ENCODE results near the gene HMCN2.

HMCN2 gene

DNA sequence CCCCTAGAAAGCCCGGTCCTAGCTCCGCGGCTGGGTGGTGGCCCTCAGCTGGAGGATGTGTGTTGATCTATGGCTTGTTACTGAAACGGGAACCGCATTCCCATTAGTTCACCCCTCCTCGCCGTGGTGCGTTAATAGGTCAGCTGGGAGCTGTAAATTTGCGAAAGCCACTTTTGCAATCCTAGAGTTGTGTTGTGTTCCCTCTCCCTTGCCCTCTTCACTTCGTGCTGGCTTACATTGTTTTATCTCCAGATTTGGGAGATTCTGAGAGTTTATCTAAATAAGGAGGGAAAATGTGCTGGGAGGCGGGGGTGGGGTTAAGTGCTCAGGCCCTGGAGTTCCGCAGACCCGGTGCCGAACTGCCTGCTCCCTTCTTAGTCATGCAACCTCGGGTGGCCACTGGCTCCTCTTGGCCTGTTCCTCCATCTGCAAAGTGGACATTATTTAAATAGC is 62.8 kb downstream of the HMCN2 start:
- peak overlapping the region; percentile 73 to 81 for H3K27ac ChIP-seq (ENCODE audit: low read depth in 2 of 2, low read length in 2 of 2)
- no peak overlapping the region for H3K9ac ChIP-seq (ENCODE audit: low read depth in 1 of 2, low read length in 2 of 2)
- peaks cover 3 to 22% of the 10 kb centered on the region in 2 donors for H3K27me3 ChIP-seq (ENCODE audit: control insufficient read depth in 2 of 2, insufficient read depth in 2 of 2, low read length in 2 of 2)
- H3K4me1 ChIP-seq (ENCODE audit: control insufficient read depth in 2 of 2, insufficient read depth in 2 of 2, low read length in 2 of 2), result peaks cover 10% of the 10 kb centered on the region in 2 donors
- H3K4me3 ChIP-seq (ENCODE audit: low read length in 2 of 2), result no peak overlapping the region
- H3K9me3 ChIP-seq (ENCODE audit: control insufficient read depth in 2 of 2, low read length in 2 of 2), result no peaks in the 10 kb centered on the region
- no peaks in the 10 kb centered on the region for H3K36me3 ChIP-seq (ENCODE audit: control insufficient read depth in 2 of 2, insufficient read depth in 2 of 2, low read length in 2 of 2)

GRCh38 chr9:130329061-130329460 is 63.5 kb downstream of the HMCN2 start:
- H3K27me3 ChIP-seq (ENCODE audit: control insufficient read depth in 2 of 2, insufficient read depth in 2 of 2, low read length in 2 of 2), result peaks cover 8 to 21% of the 10 kb centered on the region in 2 donors
- no peaks in the 10 kb centered on the region for H3K9me3 ChIP-seq (ENCODE audit: control insufficient read depth in 2 of 2, low read length in 2 of 2)

GRCh38 chr9:130330202-130330862 is 64.8 kb downstream of the HMCN2 start:
- peak overlapping the region in 1 of 2 donors; percentile 20 for H3K4me3 ChIP-seq (ENCODE audit: low read length in 2 of 2)
- peak overlapping the region; percentile 50 to 70 for H3K27ac ChIP-seq (ENCODE audit: low read depth in 2 of 2, low read length in 2 of 2)
- H3K27me3 ChIP-seq (ENCODE audit: control insufficient read depth in 2 of 2, insufficient read depth in 2 of 2, low read length in 2 of 2), result peaks cover 8 to 18% of the 10 kb centered on the region in 2 donors
- H3K36me3 ChIP-seq (ENCODE audit: control insufficient read depth in 2 of 2, insufficient read depth in 2 of 2, low read length in 2 of 2), result no peaks in the 10 kb centered on the region
- no peak overlapping the region for H3K9ac ChIP-seq (ENCODE audit: low read depth in 1 of 2, low read length in 2 of 2)
- peaks cover 10 to 14% of the 10 kb centered on the region in 2 donors for H3K4me1 ChIP-seq (ENCODE audit: control insufficient read depth in 2 of 2, insufficient read depth in 2 of 2, low read length in 2 of 2)
- no peaks in the 10 kb centered on the region for H3K9me3 ChIP-seq (ENCODE audit: control insufficient read depth in 2 of 2, low read length in 2 of 2)

More at GRCh38 chr9:130329061-130329460, 63.5 kb downstream of the HMCN2 start:
- Histone ChIP-seq H3K27ac (ENCODE audit: low read depth in 2 of 2, low read length in 2 of 2) (peak overlapping the region; percentile 21 to 70), H3K4me3 (ENCODE audit: low read length in 2 of 2) (no peak overlapping the region), H3K36me3 (ENCODE audit: control insufficient read depth in 2 of 2, insufficient read depth in 2 of 2, low read length in 2 of 2) (no peaks in the 10 kb centered on the region), H3K4me1 (ENCODE audit: control insufficient read depth in 2 of 2, insufficient read depth in 2 of 2, low read length in 2 of 2) (peaks cover 10 to 14% of the 10 kb centered on the region in 2 donors), H3K9ac (ENCODE audit: low read depth in 1 of 2, low read length in 2 of 2) (no peak overlapping the region)

DNA sequence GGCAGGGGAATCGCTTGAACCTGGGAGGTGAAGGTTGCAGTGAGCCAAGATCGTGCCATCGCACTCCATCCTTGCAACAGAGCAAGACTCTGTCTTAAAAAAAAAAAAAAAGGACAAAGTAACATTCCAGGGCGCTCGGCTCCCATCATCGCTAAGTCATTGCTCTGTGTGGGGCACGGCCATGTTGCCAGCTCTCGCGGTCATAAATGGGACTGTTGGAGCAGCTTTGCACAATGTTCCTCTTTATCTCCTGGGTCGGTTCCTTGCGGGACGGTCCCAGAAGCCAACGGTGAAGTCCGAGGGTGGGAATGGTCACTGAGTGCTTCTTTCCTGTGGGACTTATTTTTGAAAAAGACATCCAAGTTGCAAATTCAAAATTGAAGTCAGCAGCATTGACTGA is 65.5 kb downstream of the HMCN2 start:
- H3K4me1 ChIP-seq (ENCODE audit: control insufficient read depth in 2 of 2, insufficient read depth in 2 of 2, low read length in 2 of 2), result peaks cover 10 to 14% of the 10 kb centered on the region in 2 donors
- H3K9me3 ChIP-seq (ENCODE audit: control insufficient read depth in 2 of 2, low read length in 2 of 2), result no peaks in the 10 kb centered on the region
- no peaks in the 10 kb centered on the region for H3K36me3 ChIP-seq (ENCODE audit: control insufficient read depth in 2 of 2, insufficient read depth in 2 of 2, low read length in 2 of 2)
- H3K9ac ChIP-seq (ENCODE audit: low read depth in 1 of 2, low read length in 2 of 2), result no peak overlapping the region
- H3K27ac ChIP-seq (ENCODE audit: low read depth in 2 of 2, low read length in 2 of 2), result peak overlapping the region; percentile 60 to 70
- peaks cover 8 to 18% of the 10 kb centered on the region in 2 donors for H3K27me3 ChIP-seq (ENCODE audit: control insufficient read depth in 2 of 2, insufficient read depth in 2 of 2, low read length in 2 of 2)
- H3K4me3 ChIP-seq (ENCODE audit: low read length in 2 of 2), result no peak overlapping the region

DNA sequence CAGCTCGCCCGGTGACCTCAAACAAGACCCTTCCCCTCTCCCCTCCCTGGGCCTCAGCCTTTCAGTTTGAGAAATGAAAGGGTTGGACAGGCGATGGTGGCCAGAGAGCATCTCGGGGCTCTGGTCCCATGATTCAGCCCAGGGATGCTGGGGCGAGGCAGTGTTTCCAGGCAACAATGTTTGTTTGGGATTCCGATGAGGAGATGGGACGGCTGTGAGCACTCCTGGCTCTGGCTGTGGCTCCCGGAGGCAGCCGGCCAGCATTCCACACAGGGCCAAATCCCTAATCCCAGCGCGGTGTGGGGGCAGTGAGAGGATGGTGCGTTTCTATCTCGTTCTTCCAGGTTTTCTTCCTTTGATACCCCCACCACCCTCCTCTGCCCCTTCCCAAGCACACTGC is 66.0 kb downstream of the HMCN2 start:
- H3K27me3 ChIP-seq (ENCODE audit: control insufficient read depth in 2 of 2, insufficient read depth in 2 of 2, low read length in 2 of 2), result peaks cover 8 to 18% of the 10 kb centered on the region in 2 donors
- peak overlapping the region; percentile 60 to 70 for H3K27ac ChIP-seq (ENCODE audit: low read depth in 2 of 2, low read length in 2 of 2)
- no peak overlapping the region for H3K4me3 ChIP-seq (ENCODE audit: low read length in 2 of 2)
- H3K4me1 ChIP-seq (ENCODE audit: control insufficient read depth in 2 of 2, insufficient read depth in 2 of 2, low read length in 2 of 2), result peaks cover 10 to 14% of the 10 kb centered on the region in 2 donors
- no peaks in the 10 kb centered on the region for H3K9me3 ChIP-seq (ENCODE audit: control insufficient read depth in 2 of 2, low read length in 2 of 2)
- no peaks in the 10 kb centered on the region for H3K36me3 ChIP-seq (ENCODE audit: control insufficient read depth in 2 of 2, insufficient read depth in 2 of 2, low read length in 2 of 2)
- no peak overlapping the region for H3K9ac ChIP-seq (ENCODE audit: low read depth in 1 of 2, low read length in 2 of 2)

DNA sequence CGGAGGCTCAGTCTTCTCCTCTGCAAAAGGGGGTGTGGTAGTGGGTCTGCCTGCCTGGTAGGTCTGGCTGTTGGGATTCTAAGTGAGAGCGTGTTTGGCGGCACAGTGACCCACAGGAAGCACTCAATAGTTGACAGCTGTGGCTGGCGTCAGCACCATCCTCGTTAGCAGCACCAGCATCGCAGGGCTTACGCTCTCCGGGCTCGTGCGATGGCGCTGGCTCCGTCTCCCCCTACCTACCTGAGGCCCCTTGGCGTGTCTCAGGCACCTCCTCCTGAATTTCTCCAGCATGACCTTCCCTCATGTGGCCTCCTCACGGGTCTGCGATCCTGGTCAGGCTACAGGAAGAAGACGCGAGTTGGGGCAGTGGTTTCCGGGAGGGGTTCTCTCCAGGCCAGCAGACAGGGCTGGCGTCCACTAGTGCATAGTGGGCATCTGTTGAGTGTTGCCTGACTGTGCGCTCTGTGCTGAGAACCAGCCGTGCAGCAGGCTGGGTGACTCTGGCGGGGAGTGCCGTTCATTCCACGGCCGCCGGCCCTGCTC is 66.9 kb downstream of the HMCN2 start:
- Histone ChIP-seq H3K9me3 (ENCODE audit: control insufficient read depth in 2 of 2, low read length in 2 of 2) (no peaks in the 10 kb centered on the region), H3K4me1 (ENCODE audit: control insufficient read depth in 2 of 2, insufficient read depth in 2 of 2, low read length in 2 of 2) (peaks cover 7 to 10% of the 10 kb centered on the region in 2 donors), H3K27me3 (ENCODE audit: control insufficient read depth in 2 of 2, insufficient read depth in 2 of 2, low read length in 2 of 2) (peaks cover 8 to 11% of the 10 kb centered on the region in 2 donors), H3K9ac (ENCODE audit: low read depth in 1 of 2, low read length in 2 of 2) (no peak overlapping the region), H3K36me3 (ENCODE audit: control insufficient read depth in 2 of 2, insufficient read depth in 2 of 2, low read length in 2 of 2) (no peaks in the 10 kb centered on the region), H3K4me3 (ENCODE audit: low read length in 2 of 2) (no peak overlapping the region), H3K27ac (ENCODE audit: low read depth in 2 of 2, low read length in 2 of 2) (peak overlapping the region; percentile 60 to 70)

DNA sequence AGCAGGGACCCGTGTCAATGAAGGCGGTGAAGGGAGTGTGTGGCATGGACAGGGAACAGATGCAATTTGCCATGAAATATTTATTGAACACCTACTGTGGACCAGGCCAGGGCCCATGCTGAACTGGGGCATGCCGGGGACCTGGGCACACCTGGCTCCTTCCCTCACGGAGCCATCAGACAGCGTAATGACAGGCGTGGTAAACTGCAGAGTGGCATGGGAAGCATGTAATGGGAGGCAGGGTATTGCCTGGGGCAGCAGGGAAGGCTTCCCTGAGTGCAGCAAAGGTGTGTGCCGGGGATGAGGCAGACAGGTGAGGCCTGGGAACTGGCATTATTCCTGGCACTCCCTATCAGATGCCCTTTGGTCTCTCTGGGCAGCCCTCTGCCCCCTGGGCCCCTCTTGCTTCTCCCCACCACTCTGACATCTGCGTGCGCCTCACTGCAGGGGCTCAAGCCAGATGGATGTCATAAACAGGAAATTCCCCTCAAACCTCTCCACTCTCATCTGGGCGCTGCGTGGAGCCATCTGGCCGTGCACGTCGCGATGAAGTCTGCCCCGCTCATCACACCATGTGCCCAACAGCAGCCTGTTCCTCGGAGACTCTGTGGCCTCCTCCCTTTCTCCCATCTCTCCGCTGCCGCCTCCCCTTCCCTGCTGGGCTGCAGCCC is 67.6 kb downstream of the HMCN2 start:
- Histone ChIP-seq H3K4me1 (ENCODE audit: control insufficient read depth in 2 of 2, insufficient read depth in 2 of 2, low read length in 2 of 2) (peaks cover 0 to 10% of the 10 kb centered on the region in 2 donors), H3K9ac (ENCODE audit: low read depth in 1 of 2, low read length in 2 of 2) (no peak overlapping the region), H3K9me3 (ENCODE audit: control insufficient read depth in 2 of 2, low read length in 2 of 2) (no peaks in the 10 kb centered on the region), H3K27ac (ENCODE audit: low read depth in 2 of 2, low read length in 2 of 2) (peak overlapping the region in 1 of 2 donors; percentile 70), H3K27me3 (ENCODE audit: control insufficient read depth in 2 of 2, insufficient read depth in 2 of 2, low read length in 2 of 2) (peaks cover 6 to 8% of the 10 kb centered on the region in 2 donors), H3K36me3 (ENCODE audit: control insufficient read depth in 2 of 2, insufficient read depth in 2 of 2, low read length in 2 of 2) (no peaks in the 10 kb centered on the region), H3K4me3 (ENCODE audit: low read length in 2 of 2) (no peak overlapping the region)

DNA sequence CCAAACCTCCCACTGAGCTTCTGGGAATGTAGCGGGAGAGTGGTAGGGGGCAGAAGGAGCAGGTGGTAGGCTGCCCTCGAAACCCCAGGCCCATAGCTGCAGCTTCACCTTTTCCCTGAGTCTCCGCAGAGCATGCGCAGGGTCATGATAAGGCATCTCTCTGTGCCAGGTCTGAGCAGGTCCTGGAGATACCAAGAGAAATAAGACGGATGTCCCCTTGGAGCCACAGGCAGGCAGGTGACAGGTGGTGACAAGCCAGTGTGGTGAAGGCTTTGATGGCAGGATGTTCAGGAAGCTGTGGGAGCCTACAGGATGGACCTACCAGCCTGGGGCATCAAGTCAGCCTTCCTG is 68.1 kb downstream of the HMCN2 start:
- Histone ChIP-seq H3K4me1 (ENCODE audit: control insufficient read depth in 2 of 2, insufficient read depth in 2 of 2, low read length in 2 of 2) (peaks cover 0 to 10% of the 10 kb centered on the region in 2 donors), H3K36me3 (ENCODE audit: control insufficient read depth in 2 of 2, insufficient read depth in 2 of 2, low read length in 2 of 2) (no peaks in the 10 kb centered on the region), H3K27me3 (ENCODE audit: control insufficient read depth in 2 of 2, insufficient read depth in 2 of 2, low read length in 2 of 2) (peaks cover under 1 to 8% of the 10 kb centered on the region in 2 donors), H3K9ac (ENCODE audit: low read depth in 1 of 2, low read length in 2 of 2) (no peak overlapping the region), H3K9me3 (ENCODE audit: control insufficient read depth in 2 of 2, low read length in 2 of 2) (no peaks in the 10 kb centered on the region), H3K4me3 (ENCODE audit: low read length in 2 of 2) (no peak overlapping the region), H3K27ac (ENCODE audit: low read depth in 2 of 2, low read length in 2 of 2) (peak overlapping the region in 1 of 2 donors; percentile 70)

DNA sequence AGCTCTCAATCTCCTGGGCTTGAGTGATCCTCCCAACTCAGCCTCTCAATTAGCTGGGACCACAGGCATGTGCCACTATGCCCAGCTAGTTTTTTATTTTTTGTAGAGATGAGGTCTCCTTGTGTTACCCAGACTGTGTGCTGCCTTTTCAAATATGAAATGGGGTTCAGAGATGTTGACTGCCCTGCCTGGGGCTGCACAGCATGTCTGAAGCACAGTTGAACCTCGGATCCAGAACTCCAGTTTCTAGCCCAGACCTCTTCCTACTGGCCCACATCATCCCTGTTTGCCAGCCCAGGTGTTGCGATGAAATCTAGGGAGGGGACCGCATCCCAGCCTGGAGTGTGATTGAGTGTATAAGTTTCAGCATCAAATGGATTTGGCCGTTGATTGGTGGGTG is 69.4 kb downstream of the HMCN2 start:
- Histone ChIP-seq H3K9ac (ENCODE audit: low read depth in 1 of 2, low read length in 2 of 2) (no peak overlapping the region), H3K4me1 (ENCODE audit: control insufficient read depth in 2 of 2, insufficient read depth in 2 of 2, low read length in 2 of 2) (peaks cover 0 to 10% of the 10 kb centered on the region in 2 donors), H3K27ac (ENCODE audit: low read depth in 2 of 2, low read length in 2 of 2) (no peak overlapping the region), H3K36me3 (ENCODE audit: control insufficient read depth in 2 of 2, insufficient read depth in 2 of 2, low read length in 2 of 2) (no peaks in the 10 kb centered on the region), H3K9me3 (ENCODE audit: control insufficient read depth in 2 of 2, low read length in 2 of 2) (no peaks in the 10 kb centered on the region), H3K4me3 (ENCODE audit: low read length in 2 of 2) (no peak overlapping the region), H3K27me3 (ENCODE audit: control insufficient read depth in 2 of 2, insufficient read depth in 2 of 2, low read length in 2 of 2) (peaks cover 0 to 8% of the 10 kb centered on the region in 2 donors)

GRCh38 chr9:130336027-130336610 is 70.6 kb downstream of the HMCN2 start:
- H3K27me3 ChIP-seq (ENCODE audit: control insufficient read depth in 2 of 2, insufficient read depth in 2 of 2, low read length in 2 of 2), result peaks cover 0 to 8% of the 10 kb centered on the region in 2 donors
- H3K27ac ChIP-seq (ENCODE audit: low read depth in 2 of 2, low read length in 2 of 2), result no peak overlapping the region
- no peaks in the 10 kb centered on the region for H3K9me3 ChIP-seq (ENCODE audit: control insufficient read depth in 2 of 2, low read length in 2 of 2)
- peaks cover 0 to 10% of the 10 kb centered on the region in 2 donors for H3K4me1 ChIP-seq (ENCODE audit: control insufficient read depth in 2 of 2, insufficient read depth in 2 of 2, low read length in 2 of 2)
- no peaks in the 10 kb centered on the region for H3K36me3 ChIP-seq (ENCODE audit: control insufficient read depth in 2 of 2, insufficient read depth in 2 of 2, low read length in 2 of 2)
- no peak overlapping the region for H3K4me3 ChIP-seq (ENCODE audit: low read length in 2 of 2)
- no peak overlapping the region for H3K9ac ChIP-seq (ENCODE audit: low read depth in 1 of 2, low read length in 2 of 2)

All from mucosa of rectum (tissue), 2 donors.